ENCODE results near the gene EQTN.

DNA sequence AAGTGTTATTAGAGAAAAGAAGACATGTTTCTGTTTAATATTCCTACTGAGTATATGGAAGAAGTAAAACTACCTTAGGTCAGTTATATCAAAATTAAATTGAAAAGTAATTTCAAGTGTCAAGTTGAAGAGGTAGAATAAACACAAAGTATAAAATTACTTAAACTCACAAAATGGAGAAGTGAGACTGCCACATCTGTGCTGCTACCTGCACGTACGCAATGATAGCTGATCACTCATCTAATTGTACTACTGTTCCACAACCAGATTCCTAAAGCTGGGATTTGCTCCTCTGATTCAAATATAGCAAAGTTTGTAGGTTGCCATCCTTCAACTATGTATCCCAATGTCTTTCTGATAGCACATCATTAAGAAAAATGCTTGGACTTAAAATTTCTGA is 24.8 kb downstream of the EQTN start:
- no peak for TF ChIP-seq EZH2phosphoT487 (IDR thresholded peaks at IDR 0.05; ENCODE audit: insufficient read depth, low read depth)
- no peak for TF ChIP-seq EZH2 (IDR thresholded peaks at IDR 0.05; ENCODE audit: insufficient read depth, poor library complexity, severe bottlenecking)
